Ovary (tissue), 3 donors: ENCODE measurements around the gene HOXC11.

Experiments
- EP300 ChIP-seq: sonication (generic); formaldehyde crosslinking; IDR thresholded peaks from one replicate; pipeline ENCODE4 v1.6.1; 2017; ENCODE audit warnings: antibody characterized with exemption
- POLR2A ChIP-seq: fragments of 450-650 bp; IDR thresholded peaks from one replicate; pipeline ENCODE4 v1.6.1; 2017; ENCODE audit warnings: antibody characterized with exemption, mild to moderate bottlenecking, moderate library complexity
- TF ChIP-seq, protein P1 (sequence below), 3 donors: fragments of 450-650 bp in 2 of 3; fragments of 200-600 bp in 1 of 3; IDR thresholded peaks; one replicate each; pipeline versions ENCODE4 v1.5.1 to v1.8.0; 2016 to 2022; ENCODE audit warnings: antibody characterized with exemption in 3 of 3, mild to moderate bottlenecking in 1 of 3
- donor health status: DM: no; HTN: no; CAD: no.

DNA sequence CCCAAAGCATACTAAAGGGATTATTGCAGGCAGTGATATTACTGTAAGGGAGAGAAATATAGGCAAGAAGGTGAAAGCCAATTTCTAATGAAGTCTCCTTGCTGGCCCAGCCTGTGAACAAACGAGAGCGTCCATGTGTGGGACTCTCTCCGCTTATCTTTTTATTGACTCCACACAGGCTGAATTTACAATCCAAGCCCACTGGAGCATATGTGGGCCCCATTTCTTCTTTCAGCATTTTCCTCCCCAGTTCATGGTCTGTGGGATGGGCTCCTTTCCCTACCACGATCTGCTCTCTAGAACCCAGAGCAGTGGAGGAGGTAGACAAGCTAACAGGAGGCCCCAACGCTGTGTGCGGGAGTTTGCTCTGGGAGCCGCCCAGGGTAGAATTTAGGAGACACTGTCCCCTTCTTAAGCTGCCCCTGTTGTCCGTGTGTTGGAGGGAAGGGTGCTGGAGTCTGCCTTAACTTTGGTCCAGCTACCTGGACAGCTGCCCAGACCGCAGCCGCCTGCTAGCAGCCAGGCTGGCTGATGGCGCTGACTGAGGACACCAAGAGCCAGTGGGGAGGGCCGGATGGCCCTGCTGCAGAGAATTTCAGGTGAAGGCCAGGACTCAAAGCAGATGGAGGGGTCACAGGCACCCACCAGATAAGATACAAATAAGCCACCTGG is 3.2 kb upstream of the HOXC11 start:
- TF ChIP-seq, protein P1, sequence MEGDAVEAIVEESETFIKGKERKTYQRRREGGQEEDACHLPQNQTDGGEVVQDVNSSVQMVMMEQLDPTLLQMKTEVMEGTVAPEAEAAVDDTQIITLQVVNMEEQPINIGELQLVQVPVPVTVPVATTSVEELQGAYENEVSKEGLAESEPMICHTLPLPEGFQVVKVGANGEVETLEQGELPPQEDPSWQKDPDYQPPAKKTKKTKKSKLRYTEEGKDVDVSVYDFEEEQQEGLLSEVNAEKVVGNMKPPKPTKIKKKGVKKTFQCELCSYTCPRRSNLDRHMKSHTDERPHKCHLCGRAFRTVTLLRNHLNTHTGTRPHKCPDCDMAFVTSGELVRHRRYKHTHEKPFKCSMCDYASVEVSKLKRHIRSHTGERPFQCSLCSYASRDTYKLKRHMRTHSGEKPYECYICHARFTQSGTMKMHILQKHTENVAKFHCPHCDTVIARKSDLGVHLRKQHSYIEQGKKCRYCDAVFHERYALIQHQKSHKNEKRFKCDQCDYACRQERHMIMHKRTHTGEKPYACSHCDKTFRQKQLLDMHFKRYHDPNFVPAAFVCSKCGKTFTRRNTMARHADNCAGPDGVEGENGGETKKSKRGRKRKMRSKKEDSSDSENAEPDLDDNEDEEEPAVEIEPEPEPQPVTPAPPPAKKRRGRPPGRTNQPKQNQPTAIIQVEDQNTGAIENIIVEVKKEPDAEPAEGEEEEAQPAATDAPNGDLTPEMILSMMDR (IDR thresholded peaks at IDR 0.05) = no peak
- TF ChIP-seq POLR2A (no peak), EP300 (no peak)
